Skeletal muscle cell (primary cell): ENCODE data around the gene TRMT44.
A peak's percentile ranks its signal among the peaks of the same experiment; 100 is the strongest.

Source experiments
- DNase-seq: peaks from one replicate; pipeline ENCODE4 v3.0.0-alpha.2; 2010; ENCODE audit warnings: low read depth
- H3K4me3 ChIP-seq: 2 replicates; pipeline ENCODE4 v1.5.1; 2011; ENCODE audit warnings: low read depth, mild to moderate bottlenecking, control low read depth, low read length, moderate library complexity

The TRMT44 gene

DNA sequence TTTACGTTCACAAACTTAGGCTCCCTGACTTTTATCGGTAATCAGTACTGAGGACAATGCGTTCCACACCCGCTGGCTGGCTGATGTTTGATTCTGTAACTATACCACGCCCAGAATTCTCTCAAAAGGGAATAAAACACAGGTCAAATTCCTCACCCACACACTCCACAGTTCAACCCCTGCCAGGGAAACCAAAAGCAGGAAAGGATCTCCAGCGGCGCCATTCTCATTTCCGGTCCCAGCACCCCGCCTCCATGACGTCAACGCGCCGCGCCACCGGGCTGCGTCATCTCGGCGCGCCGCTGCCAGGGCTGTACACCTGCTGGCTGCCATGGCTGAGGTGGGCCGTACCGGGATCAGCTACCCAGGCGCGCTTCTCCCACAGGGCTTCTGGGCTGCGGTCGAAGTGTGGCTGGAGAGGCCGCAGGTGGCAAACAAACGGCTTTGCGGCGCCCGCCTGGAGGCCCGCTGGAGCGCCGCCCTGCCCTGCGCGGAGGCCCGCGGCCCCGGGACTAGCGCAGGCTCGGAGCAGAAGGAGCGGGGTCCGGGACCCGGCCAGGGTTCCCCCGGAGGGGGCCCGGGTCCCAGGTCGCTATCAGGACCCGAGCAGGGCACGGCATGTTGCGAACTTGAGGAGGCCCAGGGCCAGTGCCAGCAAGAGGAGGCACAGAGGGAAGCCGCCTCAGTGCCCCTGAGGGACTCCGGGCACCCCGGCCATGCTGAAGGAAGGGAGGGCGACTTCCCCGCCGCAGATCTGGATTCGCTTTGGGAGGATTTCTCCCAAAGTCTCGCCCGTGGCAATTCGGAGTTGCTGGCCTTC lies at the start of gene TRMT44, which contains the start of gene ACOX3:
Gene TRMT44, plus strand, starts transcription at position 286 of the 820 bp plus-strand sequence. Its CDS starts 46 bp downstream, at position 332.
Gene ACOX3, minus strand, starts transcription at position 232 of the 820 bp plus-strand sequence. CDS start 24,202 bp downstream, outside the sequence.
- peak; percentile 76 for DNase-seq
- peak within 1 kb of the TSS; percentile 99 for H3K4me3 ChIP-seq

- DNase-seq, result peak; percentile 37
- H3K4me3 ChIP-seq, result no peak overlapping the region
These were observed 49.5 kb upstream of the TRMT44 start for GRCh38 chr4:8391071-8391470.

- DNase-seq, result peak; percentile 81
- no peak overlapping the region for H3K4me3 ChIP-seq
These were observed 48.6 kb upstream of the TRMT44 start for GRCh38 chr4:8391972-8392371.

- DNase-seq, result no peak
- no peak overlapping the region for H3K4me3 ChIP-seq
These were observed 47.9 kb upstream of the TRMT44 start for GRCh38 chr4:8392591-8393190.

GRCh38 chr4:8393593-8394038 lies 47.0 kb upstream of the TRMT44 start:
- DNase-seq, result peak; percentile 95
- H3K4me3 ChIP-seq, result no peak overlapping the region

DNA sequence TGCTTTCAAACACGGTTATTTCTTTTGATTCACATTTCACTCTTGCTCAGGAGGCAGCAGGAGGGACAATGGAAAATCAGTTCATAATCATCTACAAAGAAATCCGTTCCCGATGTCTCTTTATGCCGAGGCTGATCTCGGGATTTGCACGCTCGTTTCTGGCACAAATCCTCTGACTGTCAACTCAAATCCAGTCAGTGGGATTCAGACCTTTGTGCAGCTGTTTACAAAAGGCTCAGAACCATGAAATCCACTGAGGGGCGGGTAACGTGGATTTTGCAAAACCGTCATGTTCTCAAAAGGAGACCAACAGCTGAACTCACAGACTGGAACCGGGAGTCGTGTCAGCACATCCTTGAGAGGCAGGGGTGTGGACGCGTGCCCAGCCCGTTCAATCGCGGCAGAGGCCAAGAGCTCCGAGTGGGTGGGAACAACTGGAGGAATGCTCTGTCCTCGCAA lies 46.5 kb upstream of the TRMT44 start:
- peak; percentile 80 for DNase-seq

DNA sequence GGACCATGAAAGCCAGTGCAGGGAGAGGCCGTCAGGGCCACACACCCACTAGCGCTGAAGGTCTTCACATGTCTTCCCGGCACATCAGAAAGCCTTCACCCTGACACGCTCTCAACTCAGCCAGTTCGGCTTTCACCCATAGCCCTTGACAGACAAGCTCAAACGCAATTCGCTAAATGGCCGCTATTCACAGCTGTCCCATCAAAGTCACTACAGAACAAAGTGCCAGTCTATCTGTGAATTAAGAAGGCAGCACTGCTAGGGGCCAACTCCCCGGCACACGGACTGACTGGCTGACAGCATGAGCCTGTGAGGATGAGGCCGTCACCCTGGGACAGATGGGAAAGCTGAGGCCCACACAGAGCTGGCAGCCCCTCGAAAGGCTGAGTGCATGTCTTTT lies 45.8 kb upstream of the TRMT44 start:
- H3K4me3 ChIP-seq, result no peak overlapping the region
- no peak for DNase-seq

More for the DNA sequence above, 46.5 kb upstream of the TRMT44 start:
- H3K4me3 ChIP-seq, result no peak overlapping the region

DNA sequence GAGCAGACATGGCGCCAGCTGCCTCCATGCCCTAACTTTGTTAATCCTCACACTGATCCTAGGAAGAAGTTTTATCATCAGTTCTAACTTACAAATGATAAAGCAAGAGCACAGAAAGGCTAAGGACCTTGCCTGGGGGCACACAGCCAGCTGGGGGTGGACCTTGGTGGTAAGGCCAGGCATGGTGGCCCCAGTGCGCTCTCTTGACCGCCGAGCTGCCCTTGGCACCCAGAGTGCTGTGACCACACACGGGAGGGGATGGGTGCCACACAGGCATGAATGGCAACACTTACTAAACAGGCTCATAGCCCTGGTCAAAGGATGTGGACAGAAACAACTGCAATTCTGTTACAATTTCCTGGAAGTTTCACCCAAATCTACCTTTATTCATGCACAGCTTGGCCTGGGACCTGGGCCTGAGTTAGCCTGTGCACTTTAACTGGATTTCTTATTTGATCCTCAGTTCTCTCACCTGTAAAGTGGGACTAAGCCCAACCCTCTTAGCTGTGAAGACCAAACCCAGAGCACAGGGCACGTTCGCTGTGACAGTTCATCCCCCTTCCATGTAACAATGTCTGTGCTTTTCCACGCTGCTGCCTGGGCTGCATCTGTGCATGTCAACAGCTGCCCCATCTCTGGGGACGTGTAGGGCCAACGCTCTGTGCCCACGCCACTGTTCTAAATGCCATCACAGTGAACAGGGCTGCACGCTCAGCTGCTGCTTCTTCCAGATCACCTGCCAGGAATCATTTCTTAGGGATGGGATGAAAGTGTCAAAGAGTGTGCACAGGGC lies 44.9 kb upstream of the TRMT44 start:
- DNase-seq, result no peak
- no peak overlapping the region for H3K4me3 ChIP-seq

DNA sequence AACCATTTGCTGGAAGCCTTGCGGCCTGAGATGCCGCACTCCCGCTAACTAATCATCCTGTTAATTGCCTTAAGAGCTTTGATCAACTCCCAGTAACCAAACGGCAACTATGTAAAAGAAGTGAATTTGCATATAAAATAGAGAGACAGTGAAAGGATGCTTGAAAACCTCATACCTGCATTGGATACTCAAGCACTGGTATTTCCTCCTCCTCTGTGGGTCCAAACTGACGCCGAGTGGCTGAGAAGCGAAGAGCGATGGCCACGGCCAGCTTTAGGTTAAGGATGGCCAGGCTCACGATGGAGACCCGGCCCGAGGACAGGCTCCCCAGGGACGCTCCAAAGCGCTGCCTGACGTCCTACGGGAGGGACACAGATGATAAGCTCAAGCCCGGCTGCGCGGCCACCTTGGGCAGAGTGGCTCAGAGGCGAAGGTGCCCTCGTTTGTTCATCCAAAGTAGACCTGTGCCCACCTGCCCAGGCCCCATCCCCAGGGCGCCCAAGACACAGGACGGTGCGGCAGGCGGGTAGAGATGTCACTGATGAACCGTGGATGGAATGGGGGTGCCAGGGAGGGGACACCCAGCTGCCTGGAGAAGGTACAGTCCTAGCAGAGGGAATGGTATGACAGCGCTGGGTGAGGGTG lies 43.7 kb upstream of the TRMT44 start:
- no peak for DNase-seq
- no peak overlapping the region for H3K4me3 ChIP-seq

DNA sequence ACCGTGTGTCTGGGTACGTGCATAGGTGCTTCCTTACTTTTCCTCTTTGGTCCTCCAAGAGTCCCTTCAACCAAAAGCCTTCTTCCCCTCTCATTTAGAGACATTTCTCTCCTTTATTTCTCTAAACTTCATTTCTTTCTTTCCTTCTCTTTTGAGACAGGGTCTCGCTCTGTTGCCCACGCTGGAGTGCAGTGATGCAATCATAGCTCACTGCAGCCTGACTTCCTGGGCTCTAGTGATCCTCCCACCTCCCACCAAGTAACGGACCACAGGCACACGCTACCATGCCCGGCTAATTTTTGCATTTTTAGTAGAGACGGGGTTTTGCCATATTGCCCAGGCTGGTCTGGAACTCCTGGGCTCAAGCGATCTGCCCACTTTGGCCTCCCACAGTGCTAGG lies 42.2 kb upstream of the TRMT44 start:
- no peak for DNase-seq
- H3K4me3 ChIP-seq, result no peak overlapping the region

DNA sequence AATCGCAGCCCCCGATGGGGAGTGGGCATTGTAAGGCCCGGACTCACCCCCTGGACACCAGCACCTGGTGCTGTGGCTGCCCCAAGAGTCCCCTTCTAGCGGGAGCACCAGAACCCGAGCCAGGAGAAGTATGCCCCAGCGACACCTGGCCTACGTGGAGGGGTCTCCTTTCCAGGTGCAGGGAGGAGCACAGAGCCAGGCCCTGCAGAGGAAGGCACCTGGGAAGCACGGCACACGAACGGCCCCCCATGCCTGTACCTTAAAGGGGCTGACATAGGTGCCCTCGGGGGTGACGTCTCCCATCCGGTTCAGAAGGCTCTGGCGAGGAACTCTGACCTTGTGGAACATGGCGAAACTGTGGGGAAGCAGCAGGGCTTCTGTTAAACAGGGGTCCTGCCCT lies 41.3 kb upstream of the TRMT44 start:
- no peak overlapping the region for H3K4me3 ChIP-seq
- DNase-seq, result no peak

- no peak overlapping the region for H3K4me3 ChIP-seq
- no peak for DNase-seq
These were observed 39.8 kb upstream of the TRMT44 start for GRCh38 chr4:8400632-8401325.

- H3K4me3 ChIP-seq, result no peak overlapping the region
- no peak for DNase-seq
These were observed 38.9 kb upstream of the TRMT44 start for GRCh38 chr4:8401665-8402064.

DNA sequence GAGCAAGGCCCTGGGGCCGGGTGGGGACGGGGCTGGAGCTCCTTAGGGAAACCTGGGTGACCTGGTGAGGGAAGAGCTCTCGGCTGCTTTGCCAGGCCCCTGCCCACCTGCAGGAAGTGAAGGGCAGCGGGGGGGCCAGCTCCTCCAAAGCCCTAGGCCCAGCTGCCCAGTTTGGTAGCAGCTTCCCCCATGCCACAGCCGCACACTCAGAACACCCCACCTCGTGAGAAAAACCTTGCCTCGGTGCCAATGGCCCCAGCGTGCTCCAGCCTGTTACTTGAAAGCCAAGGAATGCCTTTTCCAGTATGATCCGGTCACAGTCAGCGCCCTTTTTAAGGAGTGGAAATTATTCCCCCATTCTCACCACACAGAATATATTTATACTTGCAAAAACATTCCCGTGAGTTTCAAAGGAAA lies 38.4 kb upstream of the TRMT44 start:
- DNase-seq, result no peak
- no peak overlapping the region for H3K4me3 ChIP-seq

DNA sequence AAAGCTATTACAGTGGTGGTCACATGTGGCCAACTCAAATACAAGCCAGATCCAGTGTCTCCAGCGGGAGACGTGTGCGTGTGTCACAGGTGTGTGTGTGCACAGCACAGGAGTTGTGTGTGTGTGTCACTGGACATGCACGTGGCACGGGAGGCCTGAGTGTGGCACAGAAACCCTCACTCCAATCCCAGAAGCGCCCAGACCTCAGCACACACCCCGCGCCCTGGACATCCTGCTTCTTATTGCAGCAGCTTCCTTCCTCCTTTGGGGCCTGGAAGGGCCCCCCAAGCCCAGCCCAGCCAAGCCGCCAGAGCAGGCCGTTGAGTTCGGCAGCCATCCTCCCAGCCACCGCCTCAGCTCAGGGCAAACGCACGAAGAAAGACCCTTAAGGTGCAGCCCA lies 37.9 kb upstream of the TRMT44 start:
- DNase-seq, result no peak
- H3K4me3 ChIP-seq, result no peak overlapping the region

DNA sequence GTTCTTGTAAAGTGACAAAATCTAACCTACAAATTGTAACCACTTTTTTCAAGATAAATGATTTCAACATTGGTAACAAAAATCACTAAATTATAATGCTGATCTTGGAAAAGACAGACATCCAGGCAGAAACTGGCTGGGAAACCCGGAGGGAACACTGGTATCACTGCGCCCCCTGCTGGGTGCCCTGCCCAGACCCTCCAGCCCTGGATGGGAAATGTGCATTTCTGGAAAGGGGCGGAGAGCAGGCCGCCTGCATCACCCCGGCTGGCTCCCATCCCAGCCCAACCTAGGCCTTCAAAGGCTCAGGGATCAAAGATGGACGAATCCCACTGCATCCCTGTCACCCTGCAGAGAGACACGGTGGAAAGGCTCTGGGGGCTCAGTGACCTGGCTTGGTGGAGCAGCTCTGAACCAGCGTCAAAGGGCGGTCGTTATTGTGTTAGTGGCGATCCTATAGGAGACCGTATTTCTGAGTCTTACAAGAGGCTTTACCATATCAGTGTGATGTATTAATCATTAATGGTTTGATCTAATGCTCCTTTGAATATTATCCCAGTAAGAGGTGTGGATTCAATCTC lies 37.3 kb upstream of the TRMT44 start:
- DNase-seq, result no peak
- no peak overlapping the region for H3K4me3 ChIP-seq

DNA sequence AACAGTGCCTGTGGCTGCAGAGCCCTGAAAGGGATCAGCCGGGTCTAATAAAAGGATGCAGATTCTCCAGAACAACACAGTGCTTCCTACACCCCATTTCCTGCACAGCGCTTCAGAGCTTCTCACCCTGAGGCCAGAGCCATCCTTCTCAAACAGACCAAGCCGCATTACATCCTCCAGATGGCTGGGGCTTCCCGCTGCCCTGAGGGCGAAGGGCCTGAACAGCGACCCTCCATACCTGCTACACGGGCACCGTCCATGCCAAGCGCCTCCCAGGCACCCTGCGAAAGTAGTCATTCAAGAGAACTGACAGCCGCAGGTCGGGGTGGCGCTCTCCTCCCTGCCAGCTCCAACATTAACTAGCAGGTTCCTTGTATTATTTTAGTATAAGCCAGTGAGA lies 36.6 kb upstream of the TRMT44 start:
- DNase-seq, result no peak
- H3K4me3 ChIP-seq, result no peak overlapping the region

GRCh38 chr4:8404791-8405515 lies 35.6 kb upstream of the TRMT44 start:
- H3K4me3 ChIP-seq, result no peak overlapping the region
- no peak for DNase-seq
